Mesenchymal stem cell (in vitro differentiated cells and primary cell): ENCODE measurements around the gene CDK14.

Experiments used
- DNase-seq: peaks from one replicate; pipeline ENCODE4 v3.0.0-alpha.2; 2013
- H2AFZ ChIP-seq: one replicate; pipeline ENCODE4 v1.6.1; 2013; ENCODE audit warnings: low read depth, mild to moderate bottlenecking, control low read depth, inconsistent platforms, low read length, moderate library complexity
- H2AK5ac ChIP-seq: 2 replicates; pipeline ENCODE4 v1.6.1; 2013; ENCODE audit warnings: low read length, moderate library complexity, mild to moderate bottlenecking, inconsistent platforms; ENCODE audit not compliant: severe bottlenecking
- H2BK120ac ChIP-seq: one replicate; pipeline ENCODE4 v1.6.1; 2013; ENCODE audit warnings: low read depth, mild to moderate bottlenecking, inconsistent platforms, low read length, moderate library complexity
- H2BK12ac ChIP-seq, 2 experiments: one replicate each; pipeline ENCODE4 v1.6.1; 2013; ENCODE audit warnings: inconsistent platforms in 2 of 2, low read length in 2 of 2, mild to moderate bottlenecking in 2 of 2, moderate library complexity in 2 of 2, control low read depth in 1 of 2
- H2BK15ac ChIP-seq: one replicate; pipeline ENCODE4 v1.6.1; 2013; ENCODE audit warnings: mild to moderate bottlenecking, low read depth, inconsistent platforms; ENCODE audit not compliant: poor library complexity, severe bottlenecking
- H2BK5ac ChIP-seq: 2 replicates; pipeline ENCODE4 v1.6.1; 2013; ENCODE audit warnings: low read depth, mild to moderate bottlenecking, low read length, control low read depth, inconsistent platforms; ENCODE audit not compliant: poor library complexity, severe bottlenecking
- H3K14ac ChIP-seq, 2 experiments: one replicate each; pipeline ENCODE4 v1.6.1; 2013; ENCODE audit warnings: inconsistent platforms in 2 of 2, low read length in 2 of 2, control low read depth in 1 of 2, mild to moderate bottlenecking in 1 of 2, moderate library complexity in 1 of 2
- H3K18ac ChIP-seq, 2 experiments: one replicate each; pipeline ENCODE4 v1.6.1; 2013; ENCODE audit warnings: inconsistent platforms in 2 of 2, low read length in 2 of 2, control low read depth in 1 of 2, low read depth in 1 of 2, mild to moderate bottlenecking in 1 of 2
- H3K23ac ChIP-seq, 2 experiments: one replicate each; pipeline ENCODE4 v1.6.1; 2013; ENCODE audit warnings: inconsistent platforms in 2 of 2, low read length in 2 of 2, mild to moderate bottlenecking in 2 of 2, moderate library complexity in 2 of 2, control low read depth in 1 of 2
- H3K27ac ChIP-seq: 2 replicates; pipeline ENCODE4 v1.5.1; 2013; ENCODE audit warnings: mild to moderate bottlenecking, moderate library complexity, low read length, control low read depth, inconsistent platforms; ENCODE audit not compliant: poor library complexity, severe bottlenecking
- H3K27me3 ChIP-seq, 2 experiments: 2 replicates each; pipeline versions ENCODE4 v1.6.1 to v1.7.0; 2013; ENCODE audit warnings: low read length in 2 of 2, mild to moderate bottlenecking in 2 of 2, moderate library complexity in 2 of 2, control low read depth in 1 of 2, inconsistent platforms in 1 of 2; ENCODE audit not compliant: control insufficient read depth in 1 of 2, insufficient read depth in 1 of 2
- H3K36me3 ChIP-seq, 2 experiments: 2 replicates each; pipeline versions ENCODE4 v1.6.1 to v1.7.0; 2013; ENCODE audit warnings: low read length in 2 of 2, control low read depth in 1 of 2, inconsistent platforms in 1 of 2, low read depth in 1 of 2, mild to moderate bottlenecking in 1 of 2; ENCODE audit not compliant: insufficient read depth in 2 of 2, control insufficient read depth in 1 of 2
- H3K4ac ChIP-seq, 2 experiments: one replicate each; pipeline ENCODE4 v1.6.1; 2013; ENCODE audit warnings: inconsistent platforms in 2 of 2, low read length in 2 of 2, mild to moderate bottlenecking in 2 of 2, moderate library complexity in 2 of 2, control low read depth in 1 of 2, low read depth in 1 of 2
- H3K4me1 ChIP-seq: 2 replicates; pipeline ENCODE4 v1.6.1; 2013; ENCODE audit warnings: low read depth, low read length, control low read depth; ENCODE audit not compliant: control insufficient read depth, insufficient read depth
- H3K4me2 ChIP-seq: 2 replicates; pipeline ENCODE4 v1.6.1; 2013; ENCODE audit warnings: low read length, mild to moderate bottlenecking, inconsistent platforms; ENCODE audit not compliant: poor library complexity, severe bottlenecking
- H3K4me3 ChIP-seq, 2 experiments: 2 replicates each; pipeline versions ENCODE4 v1.5.1 to v1.7.0; 2013; ENCODE audit warnings: low read length in 2 of 2, mild to moderate bottlenecking in 2 of 2, control low read depth in 1 of 2, low read depth in 1 of 2; ENCODE audit not compliant: insufficient read depth in 1 of 2
- H3K79me1 ChIP-seq: replicated peaks from 2 replicates; pipeline ENCODE4 v1.6.1; 2013; ENCODE audit warnings: mild to moderate bottlenecking, control low read depth, low read length, inconsistent platforms; ENCODE audit not compliant: poor library complexity, severe bottlenecking
- H3K9ac ChIP-seq: 2 replicates; pipeline ENCODE4 v1.7.0; 2013; ENCODE audit warnings: mild to moderate bottlenecking, low read length, moderate library complexity
- H3K9me3 ChIP-seq: 2 replicates; pipeline ENCODE4 v1.7.0; 2013; ENCODE audit warnings: mild to moderate bottlenecking, low read length; ENCODE audit not compliant: control insufficient read depth
- H4K8ac ChIP-seq: one replicate; pipeline ENCODE4 v1.6.1; 2013; ENCODE audit warnings: inconsistent platforms, mild to moderate bottlenecking, low read length, moderate library complexity
- H4K91ac ChIP-seq: one replicate; pipeline ENCODE4 v1.6.1; 2013; ENCODE audit warnings: mild to moderate bottlenecking, low read length, inconsistent platforms
- WGBS: methylation state at CpG from one replicate; pipeline ENCODE4 v1.1.7; 2013; ENCODE audit warnings: mixed read lengths; 5-methylcytosine and 5-hydroxymethylcytosine counted together

CDK14 gene

GRCh38 chr7:91066627-91067026 is 470.5 kb downstream of the CDK14 start:
- WGBS: 64% methylated on average over 4 of the region's 4 CpGs
- H3K9me3 ChIP-seq: no peaks in the 10 kb centered on the region
- no peak overlapping the region for H2BK120ac ChIP-seq
- DNase-seq: no peak
- H3K23ac ChIP-seq: no peak overlapping the region
- no peak overlapping the region for H2AFZ ChIP-seq
- H2BK15ac ChIP-seq: no peak overlapping the region
- no peak overlapping the region for H3K4ac ChIP-seq
- H4K8ac ChIP-seq: no peak overlapping the region
- no peak overlapping the region for H2AK5ac ChIP-seq
- no peak overlapping the region for H3K4me3 ChIP-seq
- no peak overlapping the region for H2BK12ac ChIP-seq
- no peak overlapping the region for H3K9ac ChIP-seq
- H3K4me2 ChIP-seq: no peak overlapping the region
- H3K27ac ChIP-seq: no peak overlapping the region
- H3K79me1 ChIP-seq: no peaks in the 10 kb centered on the region
- H4K91ac ChIP-seq: no peak overlapping the region
- no peak overlapping the region for H3K18ac ChIP-seq
- peaks cover 2% of the 10 kb centered on the region for H3K4me1 ChIP-seq
- peaks cover 0 to 6% of the 10 kb centered on the region in 2 experiments for H3K36me3 ChIP-seq
- H3K14ac ChIP-seq: no peak overlapping the region
- no peak overlapping the region for H2BK5ac ChIP-seq
- H3K27me3 ChIP-seq: no peaks in the 10 kb centered on the region

- 40% methylated on average over 2 of the region's 3 CpGs for WGBS
- Histone ChIP-seq H3K4ac (no peak overlapping the region), H2AFZ (no peak overlapping the region), H3K79me1 (no peaks in the 10 kb centered on the region), H3K4me3 (no peak overlapping the region), H4K8ac (no peak overlapping the region), H3K23ac (no peak overlapping the region), H3K27ac (no peak overlapping the region), H2BK12ac (no peak overlapping the region), H2AK5ac (no peak overlapping the region), H3K9ac (no peak overlapping the region), H3K27me3 (no peaks in the 10 kb centered on the region), H3K36me3 (peaks cover 0 to 9% of the 10 kb centered on the region in 2 experiments), H3K9me3 (no peaks in the 10 kb centered on the region), H2BK15ac (no peak overlapping the region), H4K91ac (no peak overlapping the region), H3K14ac (no peak overlapping the region), H2BK120ac (no peak overlapping the region), H3K4me2 (no peak overlapping the region), H3K4me1 (peaks cover 2% of the 10 kb centered on the region), H2BK5ac (no peak overlapping the region), H3K18ac (no peak overlapping the region)
- DNase-seq: no peak
These were observed 471.1 kb downstream of the CDK14 start for GRCh38 chr7:91067242-91067641.

- peaks cover 2% of the 10 kb centered on the region for H3K4me1 ChIP-seq
- H3K23ac ChIP-seq: no peak overlapping the region
- H3K18ac ChIP-seq: no peak overlapping the region
- H3K4me3 ChIP-seq: no peak overlapping the region
- H2BK12ac ChIP-seq: no peak overlapping the region
- no peaks in the 10 kb centered on the region for H3K79me1 ChIP-seq
- no peak overlapping the region for H2BK120ac ChIP-seq
- H3K14ac ChIP-seq: no peak overlapping the region
- H4K91ac ChIP-seq: no peak overlapping the region
- no peak overlapping the region for H3K9ac ChIP-seq
- H2BK15ac ChIP-seq: no peak overlapping the region
- H3K27me3 ChIP-seq: no peaks in the 10 kb centered on the region
- no peak overlapping the region for H3K27ac ChIP-seq
- H2AFZ ChIP-seq: no peak overlapping the region
- no peak overlapping the region for H2BK5ac ChIP-seq
- H3K4me2 ChIP-seq: no peak overlapping the region
- H2AK5ac ChIP-seq: no peak overlapping the region
- peaks cover 4 to 9% of the 10 kb centered on the region in 2 experiments for H3K36me3 ChIP-seq
- WGBS: 88% methylated on average over 5 of the region's 5 CpGs
- no peak overlapping the region for H4K8ac ChIP-seq
- H3K9me3 ChIP-seq: no peaks in the 10 kb centered on the region
- no peak overlapping the region for H3K4ac ChIP-seq
- no peak for DNase-seq
These were observed 472.1 kb downstream of the CDK14 start for GRCh38 chr7:91068136-91068795.

GRCh38 chr7:91069146-91069545 is 473.0 kb downstream of the CDK14 start:
- Histone ChIP-seq H3K4me1 (peaks cover 2% of the 10 kb centered on the region), H3K4ac (no peak overlapping the region), H2AK5ac (no peak overlapping the region), H2AFZ (no peak overlapping the region), H3K79me1 (no peaks in the 10 kb centered on the region), H3K27ac (no peak overlapping the region), H3K9me3 (no peaks in the 10 kb centered on the region), H4K91ac (no peak overlapping the region), H3K4me3 (no peak overlapping the region), H3K9ac (no peak overlapping the region), H3K18ac (no peak overlapping the region), H2BK15ac (no peak overlapping the region), H2BK12ac (no peak overlapping the region), H3K36me3 (peaks cover 4 to 9% of the 10 kb centered on the region in 2 experiments), H3K27me3 (no peaks in the 10 kb centered on the region), H4K8ac (no peak overlapping the region), H3K4me2 (no peak overlapping the region), H2BK5ac (no peak overlapping the region), H3K14ac (no peak overlapping the region), H2BK120ac (no peak overlapping the region), H3K23ac (no peak overlapping the region)
- 92% methylated on average over 4 of the region's 4 CpGs for WGBS
- DNase-seq: no peak
